Melanocyte of skin (primary cell): Measurements from ENCODE around the gene POU5F2. TPM values are rescaled to one million over a fixed set of nuclear protein-coding genes. Genes with fewer than 3 reads are reported as not detected.

Experiments
- total RNA-seq, 2 donors: library from RNA; depleted of rRNA; stranded (reverse); fragments of >200 nt; gene quantifications; 2 replicates each; pipeline ENCODE4 v1.2.3, GENCODE V29; 2012

The POU5F2 gene, protein sequence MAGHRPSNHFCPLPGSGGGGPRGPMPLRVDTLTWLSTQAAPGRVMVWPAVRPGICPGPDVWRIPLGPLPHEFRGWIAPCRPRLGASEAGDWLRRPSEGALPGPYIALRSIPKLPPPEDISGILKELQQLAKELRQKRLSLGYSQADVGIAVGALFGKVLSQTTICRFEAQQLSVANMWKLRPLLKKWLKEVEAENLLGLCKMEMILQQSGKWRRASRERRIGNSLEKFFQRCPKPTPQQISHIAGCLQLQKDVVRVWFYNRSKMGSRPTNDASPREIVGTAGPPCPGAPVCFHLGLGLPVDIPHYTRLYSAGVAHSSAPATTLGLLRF
- total RNA-seq, result 1 to 10 TPM; 1.0 to 1.3 TPM

DNA sequence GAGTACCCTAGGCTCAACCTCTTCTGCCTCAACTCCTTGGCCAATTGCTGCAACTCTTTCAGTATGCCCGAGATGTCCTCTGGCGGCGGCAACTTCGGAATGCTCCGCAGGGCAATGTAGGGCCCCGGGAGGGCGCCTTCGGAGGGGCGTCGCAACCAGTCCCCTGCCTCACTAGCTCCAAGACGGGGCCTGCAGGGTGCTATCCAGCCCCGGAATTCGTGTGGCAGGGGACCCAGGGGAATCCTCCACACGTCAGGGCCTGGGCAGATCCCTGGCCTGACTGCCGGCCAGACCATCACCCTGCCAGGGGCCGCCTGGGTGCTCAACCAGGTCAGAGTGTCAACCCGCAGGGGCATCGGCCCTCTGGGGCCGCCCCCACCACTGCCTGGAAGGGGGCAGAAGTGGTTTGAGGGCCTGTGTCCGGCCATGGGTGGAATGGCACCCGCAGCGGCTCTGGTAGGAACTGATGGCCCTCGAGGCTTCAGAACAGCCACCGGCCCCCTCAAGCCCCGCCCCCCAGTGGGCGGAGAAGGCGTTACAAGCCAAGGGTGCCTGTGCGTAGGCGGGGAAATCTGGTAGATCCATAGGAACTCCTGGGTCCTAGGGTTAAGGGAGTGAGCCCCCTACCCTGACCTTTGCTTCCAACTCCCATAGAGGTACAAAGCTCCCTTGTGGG lies at the start of gene POU5F2:
Gene POU5F2 (minus strand): TSS at position 465 of the 676 bp plus-strand sequence. CDS start 37 bp downstream, at position 428.

Other genes starting within 250 kb of the POU5F2 start
- gene NR2F1-AS1, start 160.4 kb downstream of the POU5F2 start, total RNA-seq, result 1 to 10 TPM in 1 of 2 donors, under 1 TPM in 1; 0.67 to 1.0 TPM
- 1 to 10 TPM in 1 of 2 donors, under 1 TPM in 1; 0.33 to 1.7 TPM for gene NR2F1, start 158.4 kb downstream of the POU5F2 start, total RNA-seq